Measurements from ENCODE around the gene MCM3AP. TPM values are rescaled to one million over a fixed set of nuclear protein-coding genes. Genes with fewer than 3 reads are reported as not detected.

The MCM3AP gene
- total RNA-seq, 1 donor from 2014 or later = 138 TPM

DNA sequence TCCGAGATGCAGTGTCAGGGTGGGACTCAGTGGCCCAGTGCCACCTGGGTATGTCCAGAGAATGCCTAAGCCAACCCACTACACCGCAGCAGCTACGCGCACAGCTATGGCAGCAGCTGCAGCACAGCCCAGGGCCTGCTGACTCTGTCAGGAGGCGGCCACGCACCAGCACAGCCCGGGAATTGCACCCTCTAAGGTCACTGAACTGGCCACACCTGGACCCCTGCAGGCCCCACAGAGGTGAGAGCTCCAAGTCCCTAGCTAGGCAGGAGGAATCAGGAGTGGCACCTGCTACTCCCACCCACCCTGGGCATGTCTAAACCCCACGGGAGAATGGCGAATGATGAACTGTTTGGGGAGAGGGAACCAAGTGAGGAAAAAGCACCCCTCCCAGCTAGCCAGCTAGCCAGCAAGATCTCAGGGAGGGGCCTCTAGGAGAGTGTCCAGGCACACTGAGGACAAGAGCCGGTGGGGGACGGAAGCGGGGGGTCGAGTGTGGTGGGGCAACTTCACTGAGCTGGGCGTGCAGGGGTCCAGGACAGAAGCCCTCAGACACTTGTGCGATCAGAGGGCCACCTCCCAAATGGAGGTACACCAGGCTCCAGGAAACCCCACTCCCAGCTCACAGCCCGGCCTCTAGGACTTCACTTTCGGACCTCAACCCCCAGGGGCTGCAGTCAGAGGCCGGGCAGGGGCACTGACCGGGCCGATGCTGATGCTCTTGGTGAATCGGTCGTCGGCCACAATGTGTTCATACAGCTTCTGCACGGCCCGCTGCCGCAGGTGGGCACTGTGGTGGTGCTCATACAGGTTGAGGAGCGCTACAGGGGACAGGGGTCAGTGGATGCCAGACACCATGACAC lies 70.7 kb downstream of the MCM3AP start:
- H3K27ac Mint-ChIP-seq = no peak overlapping the region
- peaks cover 6% of the 10 kb centered on the region for H3K36me3 Mint-ChIP-seq (ENCODE audit: low read depth)
- intact Hi-C loops (cut with micrococcal nuclease) = no loop called here
- H3K27me3 Mint-ChIP-seq (ENCODE audit: low read depth) = no peaks in the 10 kb centered on the region
- no peak overlapping the region for H3K4me3 Mint-ChIP-seq (ENCODE audit: low read depth)
- H3K9me3 Mint-ChIP-seq = no peaks in the 10 kb centered on the region
- DNase-seq (ENCODE audit: low spot score) = no peak
- no peaks in the 10 kb centered on the region for H3K4me1 Mint-ChIP-seq (ENCODE audit: low read depth)

DNA sequence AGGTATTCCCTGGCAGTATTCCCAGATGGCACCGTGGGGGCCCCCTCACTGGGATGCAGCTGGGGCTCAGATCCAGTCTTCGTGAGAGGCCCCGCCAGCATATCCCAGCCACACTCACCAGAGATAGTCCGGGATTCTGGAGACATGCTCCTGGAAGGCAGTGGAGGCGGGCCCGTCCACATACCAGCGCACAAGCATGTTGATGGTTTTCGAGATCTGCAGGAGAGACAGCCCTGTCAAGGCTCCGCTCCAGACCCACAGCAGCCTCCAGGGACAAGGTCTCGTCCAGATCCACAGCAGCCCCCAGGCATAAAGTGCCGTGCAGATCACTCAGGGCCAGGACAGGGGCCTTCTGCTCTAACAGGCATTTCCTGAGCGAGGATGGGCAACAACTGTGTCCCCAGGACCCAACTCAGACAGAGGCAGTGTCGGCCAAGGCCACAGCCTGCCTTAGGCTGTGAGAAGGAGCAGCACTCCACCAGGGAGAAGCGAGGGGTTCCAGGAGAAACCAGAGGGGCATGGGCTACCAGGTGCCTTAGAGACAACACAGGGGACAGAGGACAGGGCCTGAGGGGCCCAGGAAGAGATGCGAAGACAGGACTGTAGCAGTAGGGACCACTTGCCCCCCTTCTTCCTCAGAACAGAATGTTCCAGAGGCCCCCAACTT lies 71.7 kb downstream of the MCM3AP start:
- no peak for DNase-seq (ENCODE audit: low spot score)
- no peak overlapping the region for H3K27ac Mint-ChIP-seq
- no peaks in the 10 kb centered on the region for H3K27me3 Mint-ChIP-seq (ENCODE audit: low read depth)
- no peaks in the 10 kb centered on the region for H3K9me3 Mint-ChIP-seq
- intact Hi-C loops (cut with micrococcal nuclease) = no loop called here
- H3K36me3 Mint-ChIP-seq (ENCODE audit: low read depth) = peaks cover 7% of the 10 kb centered on the region
- no peak overlapping the region for H3K4me3 Mint-ChIP-seq (ENCODE audit: low read depth)
- H3K4me1 Mint-ChIP-seq (ENCODE audit: low read depth) = no peaks in the 10 kb centered on the region

DNA sequence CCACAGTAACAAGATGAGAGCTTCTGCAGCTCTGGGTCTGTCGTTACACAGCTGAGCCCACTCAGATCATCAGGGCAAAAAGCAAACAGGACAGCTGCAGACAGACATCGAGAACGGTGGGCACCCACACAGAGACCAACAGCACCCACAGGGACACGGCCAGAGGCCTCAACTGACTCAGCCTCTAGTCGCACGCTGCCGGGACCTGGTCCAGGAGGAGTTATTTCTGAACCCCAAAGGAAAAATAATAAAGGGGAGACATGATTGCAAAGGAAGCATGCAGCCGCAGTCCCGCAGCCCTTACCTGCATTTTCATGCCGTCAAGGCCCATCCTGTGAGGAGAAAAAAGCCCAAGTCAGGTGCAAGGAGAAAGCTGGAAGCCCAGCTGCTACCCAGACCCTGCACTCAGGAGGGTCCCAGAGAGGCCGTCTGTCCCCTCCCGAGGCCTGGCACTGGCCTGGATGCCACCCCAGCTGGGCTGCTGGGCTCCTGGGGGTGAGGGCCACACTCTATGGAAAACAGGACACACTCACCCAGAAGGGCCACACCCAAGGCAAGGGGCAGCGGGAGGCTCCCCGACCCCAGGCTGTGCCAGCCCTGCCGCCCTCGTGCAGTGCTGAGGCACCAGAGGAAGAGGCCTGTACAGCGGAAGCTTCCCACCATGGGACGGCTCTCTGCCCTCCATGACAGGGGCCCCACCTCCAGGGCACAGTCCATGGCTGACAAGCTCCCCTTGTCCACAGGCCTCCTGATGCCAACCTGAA lies 72.5 kb downstream of the MCM3AP start:
- Mint-ChIP-seq H3K4me3 (ENCODE audit: low read depth) (no peak overlapping the region), H3K9me3 (no peaks in the 10 kb centered on the region), H3K27ac (no peak overlapping the region), H3K36me3 (ENCODE audit: low read depth) (peaks cover 10% of the 10 kb centered on the region), H3K27me3 (ENCODE audit: low read depth) (no peaks in the 10 kb centered on the region), H3K4me1 (ENCODE audit: low read depth) (no peaks in the 10 kb centered on the region)
- DNase-seq (ENCODE audit: low spot score) = no peak
- intact Hi-C loops (cut with micrococcal nuclease) = no loop called here

DNA sequence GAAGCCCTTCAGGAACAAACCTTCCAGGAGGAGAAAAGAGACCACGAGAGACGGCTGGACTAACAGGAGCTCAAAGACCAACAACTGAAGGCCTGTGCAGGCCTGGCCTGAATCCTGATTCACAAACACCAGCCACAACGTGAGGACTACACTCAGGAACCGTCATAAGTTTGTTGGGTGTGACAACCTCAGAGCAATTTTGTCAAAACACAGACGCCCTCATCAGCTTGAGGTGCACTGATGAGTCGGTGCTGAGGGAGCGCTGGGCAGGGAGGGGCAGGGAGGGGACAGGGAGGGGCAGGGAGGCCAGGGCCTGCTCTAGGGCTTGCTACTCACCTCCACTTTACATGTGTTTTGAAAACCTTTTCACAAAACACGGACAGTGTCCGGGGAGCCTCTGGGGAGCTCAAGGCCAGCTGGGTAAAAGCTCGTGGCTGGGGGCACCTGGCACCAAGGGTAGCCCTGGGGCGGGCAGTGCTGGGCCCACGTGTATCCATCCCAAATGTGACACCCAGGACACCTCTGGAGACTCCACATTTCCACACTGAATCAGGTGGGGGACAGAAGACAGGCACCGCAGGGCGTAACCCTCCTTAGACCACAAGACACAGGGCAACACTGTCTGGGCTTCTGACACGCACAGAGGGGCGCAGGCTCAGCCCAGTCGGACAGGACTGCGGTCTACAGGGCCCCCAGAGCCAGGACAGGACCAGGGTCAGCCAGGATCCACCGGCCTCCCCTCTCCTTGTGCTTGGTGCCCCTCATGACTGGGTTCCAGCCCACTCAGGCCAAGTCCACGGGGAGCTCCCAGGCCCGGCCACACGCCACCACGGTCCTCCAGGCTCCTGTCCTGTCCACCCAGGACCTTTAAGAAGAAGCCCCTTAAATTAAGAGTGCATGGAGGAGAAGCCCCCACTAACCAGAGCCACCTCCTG lies 73.4 kb downstream of the MCM3AP start:
- no peak for DNase-seq (ENCODE audit: low spot score)
- Mint-ChIP-seq H3K27ac (no peak overlapping the region), H3K4me1 (ENCODE audit: low read depth) (no peaks in the 10 kb centered on the region), H3K36me3 (ENCODE audit: low read depth) (peaks cover 16% of the 10 kb centered on the region), H3K4me3 (ENCODE audit: low read depth) (no peak overlapping the region), H3K27me3 (ENCODE audit: low read depth) (no peaks in the 10 kb centered on the region), H3K9me3 (no peaks in the 10 kb centered on the region)
- intact Hi-C loops (cut with micrococcal nuclease) = no loop called here

DNA sequence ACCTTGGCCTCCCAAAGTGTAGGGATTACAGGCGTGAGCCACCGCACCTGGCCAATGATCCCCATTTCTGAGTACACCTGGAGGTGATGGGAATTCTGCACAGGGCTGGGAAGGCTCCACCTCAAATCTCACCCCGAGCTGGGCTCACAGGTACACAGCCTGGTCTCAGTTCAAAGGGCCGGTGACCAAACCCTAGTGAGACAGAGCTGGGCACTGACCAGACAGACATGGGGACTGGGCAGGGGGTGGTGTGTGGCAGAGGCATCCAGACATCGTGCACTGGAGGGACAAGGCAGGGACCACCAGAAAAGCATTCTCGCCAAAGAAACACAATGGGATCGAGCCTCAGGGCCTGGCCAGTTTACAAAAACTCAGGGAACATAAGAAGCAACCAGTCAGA lies 74.0 kb downstream of the MCM3AP start:
- Mint-ChIP-seq H3K27me3 (ENCODE audit: low read depth) (no peaks in the 10 kb centered on the region), H3K36me3 (ENCODE audit: low read depth) (peaks cover 16% of the 10 kb centered on the region), H3K9me3 (no peaks in the 10 kb centered on the region), H3K4me3 (ENCODE audit: low read depth) (no peak overlapping the region), H3K27ac (no peak overlapping the region), H3K4me1 (ENCODE audit: low read depth) (no peaks in the 10 kb centered on the region)
- no peak for DNase-seq (ENCODE audit: low spot score)
- intact Hi-C loops (cut with micrococcal nuclease) = no loop called here

DNA sequence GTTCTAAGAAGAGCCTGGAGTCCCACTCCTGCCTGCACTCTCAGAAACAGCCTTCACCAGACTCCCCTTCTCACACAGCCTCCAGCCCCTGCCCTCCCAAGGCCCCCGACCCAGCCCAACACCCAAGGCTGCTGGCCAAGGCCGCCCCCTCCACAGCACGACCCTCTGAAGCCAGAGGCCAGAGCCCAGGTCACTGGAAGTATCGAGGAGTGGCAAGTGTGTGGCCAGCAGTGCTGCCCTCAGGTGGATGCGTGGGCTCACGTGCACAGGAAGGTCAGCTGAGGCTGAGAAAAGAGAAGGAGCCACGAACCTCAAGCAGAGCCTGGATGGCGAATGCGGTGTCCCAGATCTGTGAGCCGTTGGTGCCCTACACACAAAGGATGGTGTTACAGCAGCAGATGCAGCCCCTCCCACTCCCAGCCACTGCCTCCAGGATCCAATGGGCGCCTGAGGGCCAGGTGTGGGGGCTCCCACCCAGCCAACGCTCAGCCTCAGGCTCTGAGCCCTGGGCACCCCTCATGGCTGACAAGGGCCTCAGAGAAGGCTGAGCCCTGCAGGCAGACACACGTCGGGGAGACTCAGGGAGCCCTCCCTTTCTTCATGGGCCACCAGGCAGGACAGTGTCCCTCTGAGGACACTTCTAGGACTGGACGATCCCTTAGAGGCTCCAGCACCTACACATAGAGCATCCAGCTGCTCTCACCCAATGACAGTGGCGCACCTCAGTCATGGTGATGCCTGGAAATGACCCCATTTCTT lies 74.9 kb downstream of the MCM3AP start:
- Mint-ChIP-seq H3K4me1 (ENCODE audit: low read depth) (no peaks in the 10 kb centered on the region), H3K9me3 (no peaks in the 10 kb centered on the region), H3K4me3 (ENCODE audit: low read depth) (no peak overlapping the region), H3K36me3 (ENCODE audit: low read depth) (peaks cover 20% of the 10 kb centered on the region), H3K27me3 (ENCODE audit: low read depth) (no peaks in the 10 kb centered on the region), H3K27ac (no peak overlapping the region)
- DNase-seq (ENCODE audit: low spot score) = no peak
- intact Hi-C loops (cut with micrococcal nuclease) = no loop called here

DNA sequence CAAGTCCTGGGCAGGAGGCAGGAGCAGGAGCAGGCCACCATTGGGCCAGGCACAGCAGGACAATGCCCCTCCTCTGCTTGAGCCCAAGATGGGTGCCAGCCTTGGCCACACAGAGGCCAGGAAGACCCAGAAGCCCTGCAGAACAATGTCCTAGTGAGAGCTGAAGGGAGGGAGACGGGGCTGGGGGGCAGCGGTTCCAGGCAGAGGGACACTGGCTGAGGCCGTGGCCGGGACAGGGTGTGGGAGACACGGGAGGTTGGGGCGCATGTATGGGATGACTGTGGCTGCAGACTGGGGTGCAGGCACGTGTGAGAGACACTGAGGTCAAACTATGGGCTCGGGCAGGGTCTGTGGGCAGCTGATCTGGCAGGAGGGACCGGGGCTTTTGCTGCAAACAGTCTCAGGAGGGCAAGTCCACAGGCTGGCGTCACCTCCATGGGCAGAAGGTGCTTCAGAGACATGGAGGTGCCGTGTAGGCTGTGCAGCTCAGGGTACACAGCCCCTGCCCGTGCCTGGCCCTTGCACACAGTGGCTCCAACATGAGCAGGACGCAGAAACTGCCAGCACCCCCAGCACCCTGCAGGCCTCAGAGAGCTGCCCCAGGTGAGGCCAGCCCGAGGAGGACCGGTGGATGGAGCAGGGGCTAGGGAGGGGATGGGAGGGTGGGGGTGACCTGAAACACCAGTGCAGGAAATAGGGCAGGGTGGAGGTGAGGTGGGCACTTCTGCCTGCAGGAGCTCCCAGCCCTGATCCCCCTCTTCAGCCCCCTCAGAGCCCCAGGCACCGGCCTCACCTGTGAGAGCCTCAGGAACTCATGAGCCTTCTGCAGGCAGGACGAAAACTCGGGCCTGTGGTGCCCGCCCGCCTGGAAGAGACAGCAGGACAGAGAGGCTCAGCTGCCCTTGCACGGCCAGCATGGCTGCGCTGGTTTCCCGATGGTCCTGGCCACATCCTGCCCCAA lies 76.4 kb downstream of the MCM3AP start:
- H3K9me3 Mint-ChIP-seq = no peaks in the 10 kb centered on the region
- no peak overlapping the region for H3K4me3 Mint-ChIP-seq (ENCODE audit: low read depth)
- DNase-seq (ENCODE audit: low spot score) = no peak
- intact Hi-C loops (cut with micrococcal nuclease) = no loop called here
- H3K27ac Mint-ChIP-seq = no peak overlapping the region
- no peaks in the 10 kb centered on the region for H3K27me3 Mint-ChIP-seq (ENCODE audit: low read depth)
- peaks cover 29% of the 10 kb centered on the region for H3K36me3 Mint-ChIP-seq (ENCODE audit: low read depth)
- no peaks in the 10 kb centered on the region for H3K4me1 Mint-ChIP-seq (ENCODE audit: low read depth)

DNA sequence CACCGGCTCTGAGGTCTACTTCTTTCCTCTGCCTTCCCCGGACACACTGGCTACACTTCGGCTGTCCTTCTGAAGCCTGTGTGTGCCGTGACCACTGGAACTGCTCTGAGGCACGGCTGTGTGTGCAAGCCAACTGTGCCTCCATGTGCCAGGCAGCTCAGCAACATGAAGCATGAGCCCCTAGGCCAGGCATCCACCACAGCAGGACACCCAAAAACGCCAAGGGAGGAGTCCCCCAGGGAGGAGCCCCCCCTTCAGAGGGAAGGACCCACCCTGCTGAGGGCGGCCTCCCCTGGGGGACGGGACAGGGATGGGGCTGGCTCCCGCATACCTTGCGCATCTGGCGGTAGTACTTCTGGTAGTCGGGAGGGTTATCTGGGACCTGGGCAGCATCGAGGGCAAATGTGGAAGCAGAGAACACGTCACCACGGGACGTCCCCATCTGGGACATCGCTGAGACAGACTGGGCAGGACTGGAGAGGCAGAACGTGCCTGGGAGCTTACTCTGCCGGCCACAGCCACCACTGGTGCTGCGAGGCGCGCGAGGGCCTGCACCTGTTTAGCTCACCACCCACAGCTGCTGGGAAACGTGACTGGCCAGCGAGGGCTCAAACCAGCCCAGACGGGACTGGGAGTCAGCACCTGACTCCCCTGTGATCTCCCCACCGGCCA lies 77.4 kb downstream of the MCM3AP start:
- no peak overlapping the region for H3K4me3 Mint-ChIP-seq (ENCODE audit: low read depth)
- H3K36me3 Mint-ChIP-seq (ENCODE audit: low read depth) = peaks cover 35% of the 10 kb centered on the region
- no peaks in the 10 kb centered on the region for H3K27me3 Mint-ChIP-seq (ENCODE audit: low read depth)
- H3K4me1 Mint-ChIP-seq (ENCODE audit: low read depth) = peaks cover 1% of the 10 kb centered on the region
- no peaks in the 10 kb centered on the region for H3K9me3 Mint-ChIP-seq
- intact Hi-C loops (cut with micrococcal nuclease) = no loop called here
- no peak for DNase-seq (ENCODE audit: low spot score)
- no peak overlapping the region for H3K27ac Mint-ChIP-seq

DNA sequence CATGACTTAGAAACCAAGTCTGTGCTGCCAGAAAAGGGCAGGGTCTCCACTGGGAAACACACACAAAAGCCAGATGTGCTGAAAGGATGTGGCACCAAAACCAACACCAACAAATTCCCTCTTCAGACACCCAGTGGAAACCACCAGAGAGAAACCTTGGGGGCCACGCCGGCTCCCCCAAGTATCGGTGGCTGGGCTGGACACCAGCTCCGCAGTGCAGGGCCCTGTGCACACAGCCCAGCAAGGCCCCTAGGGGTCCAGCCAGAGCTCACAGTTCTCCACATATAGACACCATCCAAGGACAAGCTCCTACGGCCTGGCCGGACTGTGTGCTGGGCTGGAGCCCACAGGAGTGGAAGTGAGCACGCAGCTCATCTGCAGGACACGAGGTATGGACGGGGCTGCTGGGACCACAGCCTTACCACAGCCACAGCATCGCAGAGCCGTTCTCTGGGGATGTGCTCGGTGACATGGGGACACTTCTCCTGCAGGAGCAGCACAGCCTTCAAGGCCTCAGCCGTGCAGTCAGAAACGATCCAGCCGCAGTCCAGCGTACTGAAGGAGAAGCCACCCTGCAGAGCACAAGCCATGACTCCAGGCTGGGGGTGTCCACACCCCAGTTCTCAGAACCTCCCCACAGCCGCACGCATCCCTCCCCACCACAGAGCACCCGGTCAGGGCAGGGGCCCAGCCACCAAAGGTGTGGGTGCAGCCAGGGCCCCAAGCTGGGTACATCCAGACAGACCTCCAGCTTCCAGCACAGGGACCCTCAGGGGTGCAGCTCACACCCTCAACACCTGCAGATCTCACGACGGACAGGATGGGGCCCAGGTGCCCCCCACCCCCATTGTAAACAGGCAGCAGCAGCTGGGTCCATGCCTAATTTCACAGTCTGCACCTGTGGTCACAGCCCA lies 78.1 kb downstream of the MCM3AP start:
- H3K36me3 Mint-ChIP-seq (ENCODE audit: low read depth) = peaks cover 35% of the 10 kb centered on the region
- no peak overlapping the region for H3K27ac Mint-ChIP-seq
- intact Hi-C loops (cut with micrococcal nuclease) = no loop called here
- H3K27me3 Mint-ChIP-seq (ENCODE audit: low read depth) = no peaks in the 10 kb centered on the region
- peaks cover 1% of the 10 kb centered on the region for H3K4me1 Mint-ChIP-seq (ENCODE audit: low read depth)
- no peaks in the 10 kb centered on the region for H3K9me3 Mint-ChIP-seq
- no peak overlapping the region for H3K4me3 Mint-ChIP-seq (ENCODE audit: low read depth)
- no peak for DNase-seq (ENCODE audit: low spot score)

All from activated T-helper 2 cell treated with anti-CD3 and anti-CD28 coated beads, Interferon-gamma antibody, Interleukin-2, Interleukin-4, amounts not matched to agents 10 μg/mL and 5 μg/mL and 100 μg/mL, durations not matched to agents 14 hours and 24 hours and 36 hours (primary cell).